ENCODE data around the gene CRTC3. TPM values are rescaled to one million over a fixed set of nuclear protein-coding genes. Genes with fewer than 3 reads are reported as not detected.

Gene CRTC3
- total RNA-seq, 1 donor from 2014 or later, result 13.9 TPM

DNA sequence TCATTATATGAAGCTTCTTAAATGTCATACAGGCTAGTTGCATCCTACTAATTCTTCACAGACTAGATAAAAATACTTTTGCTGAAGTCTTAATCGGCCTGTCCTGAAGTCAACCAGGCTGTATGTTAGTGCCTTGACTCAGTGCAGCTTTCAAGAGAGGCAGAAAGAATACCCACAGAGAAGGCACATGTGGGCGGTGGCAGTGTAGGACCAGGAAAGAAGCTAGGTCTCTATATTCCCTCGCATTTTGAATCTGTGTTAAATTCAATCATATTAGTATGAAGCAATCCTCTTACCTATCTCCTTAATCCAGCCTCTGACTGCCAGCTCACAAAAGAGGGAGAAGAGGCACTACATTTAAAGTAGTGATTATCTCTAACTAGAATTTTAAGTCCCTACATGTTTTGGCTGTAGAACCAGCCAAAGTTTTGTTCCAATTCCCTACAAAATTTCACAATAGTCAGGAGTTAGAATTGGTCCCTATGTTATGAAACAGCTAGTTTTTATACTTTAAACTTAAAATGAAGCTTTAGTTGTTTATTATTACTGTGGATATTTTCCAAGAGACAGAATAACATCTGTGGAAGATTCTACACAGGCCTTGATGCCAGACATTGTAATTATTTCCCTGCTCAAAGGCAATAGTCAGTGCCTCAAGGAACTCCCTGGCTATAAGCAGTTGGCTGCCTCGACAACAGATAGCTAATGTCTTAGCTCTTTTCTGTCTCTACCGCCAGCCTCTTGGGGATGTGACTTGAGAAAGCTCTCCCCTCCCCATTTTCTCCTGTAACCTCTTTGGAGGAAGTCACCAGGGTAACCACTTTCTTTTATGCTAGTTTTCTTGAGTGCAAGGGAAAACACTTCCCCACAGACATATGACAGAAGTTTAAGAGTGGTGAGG is 31.9 kb downstream of the CRTC3 start:
- no peak for FAIRE-seq

DNA sequence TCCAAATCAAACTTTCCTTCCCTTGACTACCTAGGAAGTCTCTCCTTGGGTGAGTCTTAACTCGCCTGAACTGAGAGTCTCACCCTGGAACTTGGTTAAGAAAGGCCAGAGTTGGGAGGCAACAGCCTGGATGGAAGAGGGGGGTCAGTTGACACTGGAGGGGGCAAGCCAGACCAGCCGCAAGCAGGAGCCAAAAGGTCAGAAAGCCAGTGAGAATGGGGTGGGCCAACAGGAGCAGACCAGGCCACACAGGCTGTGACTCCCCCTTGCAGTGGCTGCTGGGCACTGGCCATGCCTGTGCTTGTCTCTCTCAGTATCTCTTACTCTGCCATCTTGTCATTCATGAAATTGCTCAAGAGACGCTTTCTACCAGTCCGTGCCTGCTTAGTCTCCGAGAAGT is 32.9 kb downstream of the CRTC3 start:
- no peak for DNase-seq (ENCODE audit: low spot score in 2 of 2)
- FAIRE-seq, result no peak

More for the DNA sequence above, 31.9 kb downstream of the CRTC3 start:
- DNase-seq (ENCODE audit: low spot score in 2 of 2), result no peak

- FAIRE-seq (no peak), DNase-seq (ENCODE audit: low spot score in 2 of 2) (no peak)
Observed at GRCh38 chr15:90563463-90563862, 33.7 kb downstream of the CRTC3 start.

GRCh38 chr15:90564051-90564450 is 34.3 kb downstream of the CRTC3 start:
- no peak for FAIRE-seq
- no peak for DNase-seq (ENCODE audit: low spot score in 2 of 2)

DNA sequence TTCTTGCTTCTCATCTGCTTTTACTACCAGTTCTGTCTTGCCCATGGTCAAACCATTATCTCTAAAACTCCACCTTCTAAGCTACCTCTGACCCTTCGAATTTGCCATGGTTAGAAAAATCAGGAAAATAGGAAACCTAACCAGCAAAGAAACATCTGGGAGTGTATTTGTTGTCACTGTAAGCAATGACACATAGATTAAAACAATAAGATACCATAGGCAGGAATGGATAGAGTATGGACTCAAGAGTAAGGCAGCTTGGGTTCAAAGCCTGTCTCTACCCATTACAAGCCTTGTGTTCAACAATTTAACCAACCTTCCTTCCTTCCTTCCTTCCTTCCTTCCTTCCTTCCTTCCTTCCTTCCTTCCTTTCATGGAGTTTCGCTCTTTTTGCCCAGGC is 34.9 kb downstream of the CRTC3 start:
- no peak for FAIRE-seq
- DNase-seq (ENCODE audit: low spot score in 2 of 2), result no peak

DNA sequence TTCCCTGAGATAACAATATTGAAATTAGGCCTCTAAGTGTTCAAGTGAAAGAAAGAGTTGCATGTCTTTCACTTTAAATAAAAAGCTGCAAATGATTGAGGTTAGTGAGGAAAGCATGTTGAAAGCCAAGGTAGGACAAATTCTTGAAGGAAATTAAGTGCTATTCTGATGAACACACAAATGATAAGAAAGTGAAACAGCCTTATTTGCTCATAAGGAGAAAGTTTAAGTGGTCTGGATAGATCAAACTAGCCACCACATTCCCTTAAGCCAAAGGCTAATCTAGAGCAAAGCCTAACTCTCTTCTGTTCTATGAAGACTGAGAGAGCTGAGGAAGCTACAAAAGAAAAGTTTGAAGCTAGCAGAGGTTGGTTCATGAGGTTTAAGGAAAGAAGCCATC is 36.1 kb downstream of the CRTC3 start:
- FAIRE-seq, result no peak

DNA sequence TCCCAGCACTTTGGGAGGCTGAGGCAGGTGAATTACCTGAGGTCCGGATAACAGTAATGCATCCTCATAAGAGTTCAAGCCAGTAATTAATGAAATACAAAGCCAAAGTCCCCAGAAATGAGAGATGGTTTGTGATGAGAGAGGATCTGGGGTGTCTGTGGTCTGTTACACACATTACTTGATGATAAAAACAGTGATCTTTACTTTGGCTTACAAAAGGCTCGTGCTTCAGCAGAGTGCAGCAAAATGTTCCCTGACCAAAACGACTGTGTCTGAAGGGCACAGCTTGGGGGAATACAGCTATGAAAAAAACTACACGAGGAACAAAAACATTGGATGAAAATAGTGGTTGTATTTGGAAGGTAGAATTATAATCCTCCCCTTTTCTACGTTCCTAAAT is 40.9 kb downstream of the CRTC3 start:
- FAIRE-seq (no peak), DNase-seq (ENCODE audit: low spot score in 2 of 2) (no peak)

More for the DNA sequence above, 36.1 kb downstream of the CRTC3 start:
- no peak for DNase-seq (ENCODE audit: low spot score in 2 of 2)

GRCh38 chr15:90571063-90571541 is 41.4 kb downstream of the CRTC3 start:
- DNase-seq (ENCODE audit: low spot score in 2 of 2) (no peak), FAIRE-seq (no peak)

- FAIRE-seq (no peak), DNase-seq (ENCODE audit: low spot score in 2 of 2) (no peak)
Observed at GRCh38 chr15:90572893-90573292, 43.2 kb downstream of the CRTC3 start.

DNA sequence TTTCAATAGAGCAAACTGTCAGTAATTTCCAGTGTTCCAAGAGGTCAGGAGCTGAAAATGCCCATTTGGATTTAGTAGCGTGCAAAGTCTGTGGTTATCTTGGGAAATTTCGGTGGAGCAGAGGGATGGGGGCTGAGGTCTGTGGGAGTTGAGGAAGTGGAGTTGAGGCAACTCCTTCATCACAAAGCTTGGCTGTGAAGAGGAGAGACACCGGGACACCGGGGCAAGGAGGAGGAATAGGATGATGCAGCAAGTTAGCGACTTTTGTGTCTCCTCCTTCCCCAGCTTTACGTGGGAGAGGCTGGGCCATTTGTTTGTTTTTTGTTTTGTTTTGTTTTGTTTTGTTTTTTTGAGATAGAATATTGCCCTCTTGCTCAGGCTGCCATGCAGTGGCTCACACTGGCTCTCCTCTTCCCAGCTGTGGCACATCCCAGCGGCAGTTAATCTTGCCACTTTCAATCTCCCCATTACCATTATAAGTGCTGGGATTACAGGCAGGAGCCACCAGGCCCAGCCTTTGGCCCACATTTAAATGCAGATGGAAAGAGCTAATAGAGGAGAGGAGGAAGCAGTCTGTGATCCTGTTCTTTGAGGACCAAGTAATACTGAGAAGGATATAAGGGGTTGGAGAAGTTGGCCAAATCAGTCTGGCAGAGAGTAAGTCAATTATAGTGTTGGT is 47.1 kb downstream of the CRTC3 start:
- FAIRE-seq (no peak), DNase-seq (ENCODE audit: low spot score in 2 of 2) (no peak)

DNA sequence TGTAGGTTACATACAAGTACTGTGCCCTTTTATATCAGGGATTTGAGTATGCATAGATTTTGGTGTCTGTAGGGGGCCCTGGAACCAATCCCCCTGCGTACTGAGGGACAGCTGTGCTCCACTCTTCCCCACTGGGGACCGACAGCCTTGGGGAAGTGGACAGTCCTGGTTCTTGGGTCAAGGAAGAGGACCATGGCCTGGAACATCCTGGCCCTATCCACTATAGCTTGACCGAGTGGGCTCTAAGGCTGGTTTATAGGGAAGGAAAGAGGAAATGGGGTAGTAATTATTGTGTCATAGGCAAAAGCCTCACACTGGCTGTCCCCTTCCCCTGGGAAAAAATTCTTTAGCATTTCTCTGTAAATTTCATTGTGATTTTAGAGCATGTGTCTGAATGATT is 49.5 kb downstream of the CRTC3 start:
- FAIRE-seq, result no peak
- DNase-seq (ENCODE audit: low spot score in 2 of 2), result no peak

GRCh38 chr15:90580099-90580498 is 50.4 kb downstream of the CRTC3 start:
- no peak for DNase-seq (ENCODE audit: low spot score in 2 of 2)
- no peak for FAIRE-seq

- DNase-seq (ENCODE audit: low spot score in 2 of 2) (no peak), FAIRE-seq (no peak)
Observed at GRCh38 chr15:90580541-90580940, 50.8 kb downstream of the CRTC3 start.

GRCh38 chr15:90580946-90581345 is 51.2 kb downstream of the CRTC3 start:
- DNase-seq (ENCODE audit: low spot score in 2 of 2) (no peak), FAIRE-seq (no peak)

DNA sequence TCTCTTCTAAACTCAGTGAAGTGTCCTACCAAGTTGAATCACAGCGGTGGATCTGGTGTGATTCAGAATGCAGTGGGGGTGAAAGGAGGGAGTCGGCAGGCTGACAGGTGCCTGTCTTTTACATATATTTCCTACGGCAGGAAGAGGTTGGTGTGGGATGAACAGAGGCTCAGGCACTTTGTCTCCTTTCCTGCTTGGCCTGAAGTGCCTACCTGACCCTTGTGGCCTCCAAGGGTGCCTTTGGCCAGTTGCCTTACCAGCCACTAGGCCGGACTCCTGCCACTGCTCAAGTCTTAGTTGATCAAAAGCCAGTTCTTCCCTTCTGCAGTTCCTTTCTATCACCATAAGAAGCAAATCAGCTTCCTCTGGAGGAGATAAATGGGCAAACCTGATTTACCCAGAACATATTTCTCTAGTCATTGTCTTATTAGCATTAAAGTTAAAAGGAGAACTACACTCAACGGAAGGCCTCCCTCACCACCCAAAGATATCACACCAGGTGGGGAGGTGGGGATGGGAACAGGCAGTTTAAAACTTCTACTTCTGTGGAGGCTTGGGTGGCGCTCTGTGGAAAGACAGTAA is 52.1 kb downstream of the CRTC3 start:
- FAIRE-seq, result no peak

DNA sequence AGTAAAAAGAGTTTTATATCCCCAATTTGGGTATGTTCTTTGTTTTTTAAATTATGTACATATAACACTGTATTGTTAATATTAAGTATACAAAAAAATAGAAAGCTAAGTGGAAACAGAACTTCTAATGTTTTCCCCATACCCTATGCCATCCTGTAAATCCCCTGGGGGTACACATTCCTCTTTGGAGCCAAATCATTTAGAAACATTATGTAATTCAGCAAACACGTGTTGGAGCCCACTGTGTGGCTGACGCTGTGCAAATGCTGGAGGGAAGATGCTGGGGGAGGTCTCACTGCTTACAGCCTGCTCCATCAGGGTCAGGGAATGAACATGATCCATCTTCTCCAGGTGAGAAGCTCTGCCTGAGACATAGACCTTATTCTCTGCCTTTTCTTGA is 52.8 kb downstream of the CRTC3 start:
- DNase-seq (ENCODE audit: low spot score in 2 of 2) (no peak), FAIRE-seq (no peak)

More for the DNA sequence above, 52.1 kb downstream of the CRTC3 start:
- no peak for DNase-seq (ENCODE audit: low spot score in 2 of 2)

- DNase-seq (ENCODE audit: low spot score in 2 of 2) (no peak), FAIRE-seq (peak; percentile 45)
Observed at GRCh38 chr15:90583471-90584252, 53.9 kb downstream of the CRTC3 start.

DNA sequence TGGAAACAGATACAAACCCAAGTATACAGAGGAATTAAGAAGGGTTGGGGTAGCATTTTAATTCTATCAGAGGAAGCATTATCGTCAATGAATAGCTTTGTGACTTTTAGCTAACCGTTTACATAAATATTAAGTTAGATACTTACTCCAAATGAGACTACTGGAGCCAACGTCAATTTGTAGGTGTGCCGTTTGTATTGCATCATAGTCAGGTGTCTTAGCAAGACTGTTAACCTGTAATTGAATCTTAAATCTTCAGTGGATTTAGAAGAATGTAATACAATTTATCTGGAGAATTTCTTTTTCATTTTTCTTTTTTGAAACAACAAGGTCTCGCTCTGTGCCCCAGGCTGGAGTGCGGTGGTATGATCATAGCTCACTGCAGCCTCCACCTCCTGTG is 55.1 kb downstream of the CRTC3 start:
- DNase-seq (ENCODE audit: low spot score in 2 of 2), result no peak
- FAIRE-seq, result no peak

GRCh38 chr15:90585863-90586262 is 56.1 kb downstream of the CRTC3 start:
- DNase-seq (ENCODE audit: low spot score in 2 of 2) (no peak), FAIRE-seq (no peak)

- DNase-seq (ENCODE audit: low spot score in 2 of 2) (no peak), FAIRE-seq (no peak)
Observed at GRCh38 chr15:90586948-90587347, 57.2 kb downstream of the CRTC3 start.

- DNase-seq (ENCODE audit: low spot score in 2 of 2), result no peak
- no peak for FAIRE-seq
Observed at GRCh38 chr15:90588427-90588826, 58.7 kb downstream of the CRTC3 start.
